NCI-H128 (cell line): ENCODE results near the gene PROK2.

Experiments
- DNase-seq: peaks from one replicate; lab custom pipeline; 2025; ENCODE audit not compliant: unreplicated experiment; lab: John Stamatoyannopoulos, UW

Gene PROK2

DNA sequence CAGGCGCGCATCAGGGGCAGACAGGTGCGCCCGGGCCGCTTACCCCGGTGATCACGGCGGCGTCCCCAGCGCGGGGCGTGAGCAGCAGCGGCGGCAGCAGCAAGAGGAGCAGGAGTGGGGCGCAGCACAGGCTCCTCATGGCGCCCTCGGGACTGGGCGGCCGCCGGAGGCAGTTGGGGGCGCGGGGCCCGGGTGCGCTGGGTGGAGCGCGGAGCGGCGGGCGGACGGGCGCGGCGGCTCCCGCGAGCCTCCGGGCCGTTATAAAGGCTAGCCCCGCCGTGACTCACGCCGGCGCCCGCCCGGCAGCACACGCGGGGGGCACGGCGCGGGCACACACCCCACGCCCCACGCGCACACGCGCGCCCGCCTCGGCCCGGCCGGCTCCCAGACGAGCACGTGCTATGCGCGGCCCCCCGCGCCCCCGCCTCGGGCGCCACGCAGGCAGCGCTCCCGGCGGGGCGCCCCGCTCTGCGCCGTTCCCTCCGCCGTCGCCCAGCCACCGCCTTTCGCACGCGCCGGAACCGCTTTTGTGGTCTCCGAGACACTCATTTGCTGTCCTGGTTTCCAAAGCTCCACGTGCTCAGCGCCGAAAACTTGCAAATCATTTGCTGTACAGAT is at the start of gene PROK2:
Gene PROK2 (minus strand): TSS at position 235 of the 618 bp plus-strand sequence. CDS start 96 bp downstream, at position 139.
- no peak for DNase-seq

- no peak for DNase-seq
Measured at GRCh38 chr3:71831599-71831998, 46.7 kb upstream of the PROK2 start.

DNA sequence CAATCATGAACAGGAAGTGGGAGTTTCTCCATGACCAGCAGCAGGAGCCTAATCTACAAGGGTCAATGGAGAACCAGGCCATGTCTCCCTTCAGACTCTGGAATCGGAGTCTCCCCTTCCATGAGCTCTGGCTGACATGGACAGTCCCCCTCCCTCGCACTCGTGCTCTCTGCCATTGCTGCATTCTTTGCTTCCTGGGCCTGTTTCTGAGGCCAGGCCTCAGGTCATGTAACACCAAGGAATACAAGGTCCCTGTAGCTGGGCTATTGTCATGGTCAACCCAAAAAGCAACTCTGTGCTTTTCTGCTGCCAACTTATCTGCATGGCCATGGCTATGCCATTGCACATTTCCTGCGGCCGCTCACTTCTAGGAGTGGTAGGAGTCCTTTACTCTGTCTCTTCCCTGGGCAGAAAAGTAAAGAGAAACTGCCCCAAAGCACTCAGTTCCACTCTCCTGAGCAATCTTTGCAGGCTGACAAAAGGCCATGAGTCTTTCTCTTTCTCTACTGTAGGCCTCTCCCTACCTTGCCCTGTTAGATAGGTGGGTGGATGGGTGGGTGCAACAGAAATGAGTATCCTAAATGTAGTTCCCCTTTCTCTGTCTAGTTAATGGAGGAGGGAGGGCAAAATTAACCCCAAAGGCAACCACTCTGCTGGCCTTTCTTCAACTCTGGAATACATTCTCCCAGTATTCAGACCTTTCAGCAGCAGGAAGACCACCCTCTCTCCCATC is 40.8 kb upstream of the PROK2 start:
- DNase-seq, result no peak

DNA sequence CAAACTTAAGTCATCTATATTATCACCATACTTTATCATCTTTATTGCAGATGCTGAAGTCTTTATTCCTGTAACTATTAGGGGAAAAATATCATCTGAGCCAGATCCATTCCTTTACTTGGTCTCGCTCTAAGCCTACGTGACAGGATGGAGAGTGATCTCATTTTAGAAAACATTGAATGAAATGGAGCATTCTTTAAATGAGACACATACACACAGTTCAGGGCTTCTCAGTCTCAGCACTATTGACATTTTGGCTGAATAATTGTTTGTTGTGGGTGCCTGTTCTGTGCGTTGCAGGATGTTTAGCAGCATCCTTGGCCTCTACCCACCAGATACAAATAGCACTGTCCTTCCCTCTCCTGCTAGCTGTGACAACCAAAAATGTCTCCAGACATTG is 36.2 kb upstream of the PROK2 start:
- no peak for DNase-seq

- no peak for DNase-seq
Measured at GRCh38 chr3:71817262-71817661, 32.3 kb upstream of the PROK2 start.

- DNase-seq, result no peak
Measured at GRCh38 chr3:71816767-71817156, 31.8 kb upstream of the PROK2 start.

DNA sequence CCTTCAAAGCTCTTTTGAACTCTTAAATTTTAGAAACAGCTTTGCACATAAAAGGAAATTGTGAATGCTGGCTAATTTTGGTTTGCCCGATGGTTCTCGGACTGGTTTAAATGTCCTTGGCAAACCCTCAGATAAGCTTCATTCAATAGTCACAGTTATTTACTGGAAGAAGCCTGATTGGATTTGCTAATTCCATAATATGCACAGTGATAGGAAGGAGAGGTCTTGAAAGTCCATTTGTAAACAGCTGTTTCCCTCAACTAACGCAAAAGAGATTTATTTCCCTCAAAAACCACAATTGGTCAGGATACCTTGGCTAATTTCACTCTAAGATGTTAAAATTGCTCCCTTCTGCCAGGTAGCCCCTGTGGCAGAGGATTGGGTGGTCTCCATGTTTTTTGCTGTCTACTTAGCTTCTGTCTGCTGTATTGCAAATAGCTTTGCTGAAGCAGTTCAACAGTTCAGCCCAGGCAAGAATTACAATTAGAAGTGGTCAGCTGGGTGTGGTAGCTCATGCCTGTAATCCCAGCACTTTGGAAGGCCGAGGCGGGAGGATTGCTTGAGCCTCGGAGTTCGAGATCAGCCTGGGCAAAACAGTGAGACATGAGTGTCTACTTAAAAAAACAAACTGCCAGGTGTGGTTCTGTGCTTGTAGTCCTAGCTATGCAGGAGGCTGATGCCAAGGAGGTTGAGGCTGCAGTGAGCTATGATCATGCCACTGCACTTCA is 30.6 kb upstream of the PROK2 start:
- no peak for DNase-seq

DNA sequence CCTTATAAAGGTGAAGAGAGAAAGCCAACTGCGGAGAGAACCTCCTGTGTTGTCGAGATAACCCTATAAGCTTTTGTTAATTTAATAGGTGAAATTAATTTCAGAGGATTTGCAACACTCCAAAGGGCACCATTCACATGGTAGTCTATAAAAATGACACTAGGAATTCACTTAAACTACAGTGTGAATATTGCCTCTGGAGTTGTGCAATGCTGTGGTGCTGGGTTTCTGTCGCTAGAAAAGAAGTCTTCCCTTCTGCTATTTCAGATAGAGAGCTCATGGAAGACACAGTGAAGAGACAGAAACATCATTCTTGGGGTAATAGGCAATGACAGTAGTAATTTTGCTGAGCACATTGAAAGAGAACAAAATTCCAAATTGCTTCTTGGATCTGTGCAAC is 28.8 kb upstream of the PROK2 start:
- DNase-seq, result no peak

GRCh38 chr3:71813073-71813472 is 28.1 kb upstream of the PROK2 start:
- DNase-seq, result no peak

DNA sequence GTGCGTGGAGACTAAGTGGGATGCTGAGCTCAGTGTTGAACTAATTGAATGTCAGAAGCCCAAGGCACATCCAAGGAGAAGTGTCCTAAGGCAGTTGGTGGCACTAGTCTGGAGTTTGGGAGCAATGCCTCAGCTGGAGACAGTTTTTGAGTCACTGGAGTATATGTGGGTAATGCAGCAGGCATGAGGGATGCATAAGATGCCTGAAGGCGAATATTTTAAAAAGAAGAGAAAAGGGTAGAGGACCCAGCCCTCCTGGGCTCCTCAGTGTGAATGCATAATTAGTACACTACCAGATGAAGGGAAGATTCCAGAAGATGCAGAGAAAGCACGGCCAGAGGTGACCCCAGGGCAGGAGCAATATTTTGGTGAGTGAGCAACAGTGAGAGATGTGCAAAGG is 25.1 kb upstream of the PROK2 start:
- DNase-seq, result no peak

DNA sequence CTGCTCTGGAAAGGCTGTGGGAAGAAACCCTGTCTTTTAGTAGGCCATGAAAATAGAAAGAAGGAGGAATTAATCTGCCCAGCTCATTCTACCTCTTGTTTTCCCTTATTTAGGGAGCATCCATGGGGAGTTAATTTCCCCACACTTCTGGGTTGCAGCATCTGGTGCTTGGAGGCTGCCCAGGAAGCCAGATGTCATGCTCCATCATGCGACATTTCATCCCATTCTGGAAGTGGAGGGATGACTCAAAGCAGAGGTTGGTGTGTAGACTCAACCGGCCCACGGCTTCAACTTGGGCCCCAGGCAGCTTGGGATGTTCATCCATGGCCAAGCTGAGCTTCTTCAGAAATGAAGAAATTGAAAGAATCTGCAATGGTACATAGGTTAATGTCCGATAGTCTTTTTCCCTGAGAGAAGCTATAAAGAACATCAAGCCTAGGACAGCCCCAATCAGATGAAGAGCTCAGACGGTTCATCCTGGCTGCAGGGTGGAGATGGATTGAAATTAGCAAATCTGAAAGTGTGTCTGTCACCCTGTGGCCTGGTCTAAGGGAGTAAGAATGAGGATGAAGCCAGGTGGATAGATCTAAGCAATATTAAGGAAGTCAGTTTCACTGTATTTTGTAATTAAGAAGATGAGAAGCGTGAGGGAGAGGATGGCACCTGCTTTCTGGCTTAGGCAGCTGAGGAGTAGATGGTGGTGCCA is 24.5 kb upstream of the PROK2 start:
- DNase-seq, result no peak

GRCh38 chr3:71806736-71807135 is 21.8 kb upstream of the PROK2 start:
- no peak for DNase-seq

DNA sequence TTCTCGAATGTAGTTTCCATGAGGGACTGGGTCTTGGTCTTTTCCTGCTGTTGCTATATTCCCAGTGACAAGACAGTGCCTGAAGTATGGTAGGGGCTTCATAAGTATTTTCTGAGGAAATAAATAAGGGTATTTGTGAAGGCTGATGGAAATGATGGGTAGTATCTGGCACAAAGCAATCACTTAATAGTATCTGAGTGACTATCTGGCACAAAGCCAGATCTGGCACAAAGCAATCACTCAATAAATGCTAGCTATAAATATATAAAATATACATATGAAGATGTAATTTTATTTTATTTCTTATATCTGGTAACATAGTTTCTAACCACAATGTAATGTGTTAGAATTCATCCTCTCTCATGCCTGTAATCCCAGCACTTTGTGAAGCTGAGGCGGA is 20.7 kb upstream of the PROK2 start:
- no peak for DNase-seq

GRCh38 chr3:71805199-71805598 is 20.3 kb upstream of the PROK2 start:
- DNase-seq, result no peak

GRCh38 chr3:71803248-71803647 is 18.3 kb upstream of the PROK2 start:
- DNase-seq, result no peak

- DNase-seq, result no peak
Measured at GRCh38 chr3:71801986-71802385, 17.0 kb upstream of the PROK2 start.

DNA sequence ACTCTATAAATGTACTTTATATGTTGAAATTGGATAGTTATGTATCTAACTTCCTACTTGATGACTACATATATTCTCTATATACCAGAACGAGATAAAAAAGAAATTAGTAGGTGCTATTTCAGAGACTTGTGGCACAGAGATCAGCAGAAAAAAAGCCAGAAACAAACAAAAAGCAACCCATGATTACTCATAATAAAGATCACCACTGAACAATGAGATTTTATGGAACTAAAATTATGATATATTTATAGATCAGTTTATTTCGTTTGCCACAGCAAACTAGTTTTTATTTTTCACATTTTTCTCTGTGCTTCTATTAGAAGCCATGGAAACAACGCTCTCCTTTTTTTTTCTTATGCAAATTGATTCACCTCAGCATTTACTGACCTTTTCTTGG is 15.1 kb upstream of the PROK2 start:
- no peak for DNase-seq

GRCh38 chr3:71797455-71797854 is 12.5 kb upstream of the PROK2 start:
- no peak for DNase-seq

DNA sequence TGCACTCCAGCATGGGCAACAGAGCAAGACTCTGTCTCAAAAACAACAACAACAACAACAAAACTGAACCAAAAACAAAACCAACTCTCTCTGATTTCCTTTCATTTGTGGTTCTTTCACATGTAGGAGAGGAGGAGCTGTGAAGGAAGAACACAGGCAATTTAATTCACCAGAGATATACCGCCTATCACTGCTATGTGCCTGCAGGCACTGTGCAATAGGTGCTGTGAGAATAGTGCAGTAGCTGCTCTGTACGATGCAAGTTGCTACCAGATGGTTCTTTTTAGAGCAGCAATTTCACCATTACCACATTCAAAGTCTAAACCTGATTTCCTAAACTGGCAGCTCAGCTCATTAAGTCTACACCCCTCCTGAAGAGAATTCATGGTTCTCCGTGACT is 11.3 kb upstream of the PROK2 start:
- DNase-seq, result no peak

DNA sequence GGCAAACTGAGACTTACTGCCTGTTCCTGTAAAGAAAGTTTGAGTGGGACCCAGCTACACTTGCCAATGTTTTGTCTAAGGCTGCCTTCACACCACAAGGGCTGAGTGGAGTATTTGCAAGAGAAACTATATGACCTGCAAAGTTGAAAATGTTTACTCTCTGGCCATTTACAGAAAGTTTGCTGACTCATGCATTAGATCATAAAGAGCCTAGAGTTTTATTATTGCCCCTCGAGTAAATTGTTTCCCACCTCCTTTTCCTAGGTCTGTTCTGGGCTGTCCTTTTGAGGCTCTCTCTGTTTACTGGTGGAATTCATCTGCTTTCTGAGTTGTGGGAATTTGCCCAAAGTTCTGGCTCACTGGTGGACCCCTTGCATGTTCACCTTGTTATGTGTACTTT is 6.7 kb upstream of the PROK2 start:
- DNase-seq, result no peak

DNA sequence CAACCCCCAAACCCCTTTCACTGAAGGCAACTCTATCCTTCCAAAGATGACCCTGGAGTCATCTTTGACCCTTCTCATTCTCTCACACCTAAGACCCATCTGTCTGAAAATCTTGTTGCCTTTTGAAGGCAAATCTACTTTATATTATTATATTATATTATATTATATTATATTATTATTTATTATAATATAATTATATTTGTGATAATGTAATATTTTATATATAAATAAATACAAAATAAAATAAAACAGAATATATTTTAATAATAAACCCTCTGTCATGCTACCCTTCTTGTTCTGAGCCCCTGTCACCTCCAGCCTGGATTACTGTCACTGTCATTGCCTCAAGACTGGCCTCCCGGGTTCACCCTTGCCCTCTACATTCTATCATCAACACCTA is 5.0 kb upstream of the PROK2 start:
- DNase-seq, result no peak
